Esophagus squamous epithelium (tissue), 5 donors: Measurements from ENCODE around the gene OGFR. TPM values are rescaled to one million over a fixed set of nuclear protein-coding genes. Genes with fewer than 3 reads are reported as not detected.

Experiments used
- DNase-seq: peaks from one replicate; lab custom pipeline; 2025; lab: John Stamatoyannopoulos, UW
- H3K27ac ChIP-seq, 4 donors: fragments of 200-600 bp; sonication (generic); one replicate each; pipeline ENCODE4 v1.5.1; 2016 to 2019; ENCODE audit warnings: mild to moderate bottlenecking in 1 of 4
- H3K27me3 ChIP-seq, 4 donors: fragments of 200-600 bp; sonication (generic); 1 replicate in 3 of 4; 2 replicates in 1 of 4; pipeline versions ENCODE4 v1.5.1 to v1.6.0; 2017 to 2021; ENCODE audit warnings: antibody characterized with exemption in 1 of 4
- H3K36me3 ChIP-seq, 3 donors: fragments of 200-600 bp; sonication (generic); one replicate each; pipeline ENCODE4 v1.5.1; 2016 to 2019
- H3K4me1 ChIP-seq, 3 donors: fragments of 200-600 bp; sonication (generic); one replicate each; pipeline ENCODE4 v1.5.1; 2017 to 2019
- H3K4me3 ChIP-seq, 4 donors: fragments of 200-600 bp; sonication (generic); 1 replicate in 3 of 4; 2 replicates in 1 of 4; pipeline ENCODE4 v1.5.1; 2016 to 2019; ENCODE audit warnings: mild to moderate bottlenecking in 2 of 4, moderate library complexity in 1 of 4
- H3K9me3 ChIP-seq, 3 donors: fragments of 200-600 bp; sonication (generic); one replicate each; pipeline ENCODE4 v1.5.1; 2016 to 2019
- POLR2A ChIP-seq, 4 donors: fragments of 450-650 bp; IDR thresholded peaks; one replicate each; pipeline ENCODE4 v1.6.1; 2017; ENCODE audit warnings: antibody characterized with exemption in 4 of 4, mild to moderate bottlenecking in 4 of 4, moderate library complexity in 3 of 4
- WGBS, 2 donors: methylation state at CpG; one replicate each; pipeline ENCODE4 v1.1.5; 2018; 5-methylcytosine and 5-hydroxymethylcytosine counted together
- intact Hi-C: fragments of 100-400 bp; cut with DNase I; formaldehyde crosslinking; loops from one replicate; pipeline ENCODE4 v1.15.0; 2022
- total RNA-seq, 4 donors: library from RNA; depleted of rRNA; stranded (reverse); fragments of >200 nt; gene quantifications; one replicate each; pipeline ENCODE4 v1.1.0, GENCODE V29; 2016
- TF ChIP-seq, protein P1 (sequence below), 6 experiments: fragments of 450-650 bp in 4 of 6; fragments of 200-600 bp in 2 of 6; sonication (generic) in 2 of 6; IDR thresholded peaks; one replicate each; pipeline ENCODE4 v1.5.1; 2016 to 2019; ENCODE audit warnings: antibody characterized with exemption in 6 of 6, mild to moderate bottlenecking in 4 of 6, moderate library complexity in 4 of 6
- donor health status: DM: yes; HTN: yes; CAD: no.

The OGFR gene
- total RNA-seq, 4 donors from 2014 or later = 19.1 to 41.4 (median 27.3) TPM

GRCh38 chr20:62799873-62800272 lies 4.8 kb upstream of the OGFR start:
- DNase-seq = no peak
- Histone ChIP-seq H3K4me3 (no peak overlapping the region), H3K27ac (no peak overlapping the region), H3K27me3 (no peaks in the 10 kb centered on the region), H3K36me3 (peaks cover 5 to 44% (median 16%) of the 10 kb centered on the region in 3 donors), H3K9me3 (no peaks in the 10 kb centered on the region), H3K4me1 (peaks cover 10 to 44% (median 16%) of the 10 kb centered on the region in 3 donors)
- WGBS, 2 donors = 77 to 87% methylated on average over 9 of the region's 10 CpGs
- TF ChIP-seq, protein P1, sequence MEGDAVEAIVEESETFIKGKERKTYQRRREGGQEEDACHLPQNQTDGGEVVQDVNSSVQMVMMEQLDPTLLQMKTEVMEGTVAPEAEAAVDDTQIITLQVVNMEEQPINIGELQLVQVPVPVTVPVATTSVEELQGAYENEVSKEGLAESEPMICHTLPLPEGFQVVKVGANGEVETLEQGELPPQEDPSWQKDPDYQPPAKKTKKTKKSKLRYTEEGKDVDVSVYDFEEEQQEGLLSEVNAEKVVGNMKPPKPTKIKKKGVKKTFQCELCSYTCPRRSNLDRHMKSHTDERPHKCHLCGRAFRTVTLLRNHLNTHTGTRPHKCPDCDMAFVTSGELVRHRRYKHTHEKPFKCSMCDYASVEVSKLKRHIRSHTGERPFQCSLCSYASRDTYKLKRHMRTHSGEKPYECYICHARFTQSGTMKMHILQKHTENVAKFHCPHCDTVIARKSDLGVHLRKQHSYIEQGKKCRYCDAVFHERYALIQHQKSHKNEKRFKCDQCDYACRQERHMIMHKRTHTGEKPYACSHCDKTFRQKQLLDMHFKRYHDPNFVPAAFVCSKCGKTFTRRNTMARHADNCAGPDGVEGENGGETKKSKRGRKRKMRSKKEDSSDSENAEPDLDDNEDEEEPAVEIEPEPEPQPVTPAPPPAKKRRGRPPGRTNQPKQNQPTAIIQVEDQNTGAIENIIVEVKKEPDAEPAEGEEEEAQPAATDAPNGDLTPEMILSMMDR (IDR thresholded peaks at IDR 0.05) = no peak
- intact Hi-C loops = no loop called here

DNA sequence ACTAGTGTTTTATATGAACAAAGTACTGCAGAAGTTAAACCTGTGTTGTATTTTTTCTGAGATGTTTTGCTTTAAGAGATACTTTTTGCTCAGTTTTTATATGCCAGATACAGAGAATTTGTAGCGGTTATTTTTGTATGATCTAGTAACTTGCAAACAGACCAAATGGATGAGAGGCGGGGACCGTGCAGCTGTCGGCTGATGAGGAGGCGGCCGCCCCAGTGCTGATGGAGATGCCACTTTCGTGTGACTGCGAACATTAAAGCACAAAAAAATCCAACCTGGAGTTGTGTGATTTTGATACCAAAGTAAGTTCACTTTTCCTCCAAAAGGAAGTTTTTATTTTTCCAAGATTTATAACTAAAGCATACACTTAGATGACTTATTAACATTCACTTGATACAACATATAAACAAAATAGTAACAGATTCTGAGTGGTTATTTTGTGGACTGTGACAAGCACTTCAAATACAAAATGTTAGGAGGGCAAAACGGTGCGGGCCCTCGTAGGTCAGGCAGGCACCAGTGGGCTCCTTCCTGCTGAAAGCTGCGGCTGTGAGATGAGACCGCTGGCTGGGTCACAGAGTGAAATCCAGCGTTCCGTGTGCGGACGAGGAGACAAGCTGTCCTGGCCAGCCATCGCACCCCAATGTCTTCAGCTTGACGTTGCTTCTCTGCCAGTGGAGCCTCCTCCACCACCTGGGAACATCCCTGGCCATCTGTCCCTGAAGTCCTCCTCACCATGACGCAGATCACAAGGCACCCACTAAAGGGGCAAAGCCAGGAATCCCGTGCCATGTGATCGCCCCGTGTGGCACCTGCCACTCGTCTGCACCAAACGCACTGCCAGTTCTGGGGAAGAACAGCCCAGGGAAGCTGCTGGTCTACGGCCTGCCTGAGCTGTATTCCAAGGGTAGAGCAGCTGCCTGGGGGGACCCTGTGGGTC lies 4.0 kb upstream of the OGFR start:
- Histone ChIP-seq H3K9me3 (no peaks in the 10 kb centered on the region), H3K4me1 (peaks cover 12 to 41% (median 17%) of the 10 kb centered on the region in 3 donors), H3K36me3 (peaks cover 5 to 44% (median 16%) of the 10 kb centered on the region in 3 donors), H3K4me3 (no peak overlapping the region), H3K27me3 (no peaks in the 10 kb centered on the region), H3K27ac (no peak overlapping the region)
- TF ChIP-seq, protein P1 (IDR thresholded peaks at IDR 0.05) = no peak
- no peak for TF ChIP-seq POLR2A (IDR thresholded peaks at IDR 0.05)
- no peak for DNase-seq
- 90 to 91% methylated on average over 13 to 19 of the region's 26 CpGs for WGBS, 2 donors
- intact Hi-C loops = no loop called here

DNA sequence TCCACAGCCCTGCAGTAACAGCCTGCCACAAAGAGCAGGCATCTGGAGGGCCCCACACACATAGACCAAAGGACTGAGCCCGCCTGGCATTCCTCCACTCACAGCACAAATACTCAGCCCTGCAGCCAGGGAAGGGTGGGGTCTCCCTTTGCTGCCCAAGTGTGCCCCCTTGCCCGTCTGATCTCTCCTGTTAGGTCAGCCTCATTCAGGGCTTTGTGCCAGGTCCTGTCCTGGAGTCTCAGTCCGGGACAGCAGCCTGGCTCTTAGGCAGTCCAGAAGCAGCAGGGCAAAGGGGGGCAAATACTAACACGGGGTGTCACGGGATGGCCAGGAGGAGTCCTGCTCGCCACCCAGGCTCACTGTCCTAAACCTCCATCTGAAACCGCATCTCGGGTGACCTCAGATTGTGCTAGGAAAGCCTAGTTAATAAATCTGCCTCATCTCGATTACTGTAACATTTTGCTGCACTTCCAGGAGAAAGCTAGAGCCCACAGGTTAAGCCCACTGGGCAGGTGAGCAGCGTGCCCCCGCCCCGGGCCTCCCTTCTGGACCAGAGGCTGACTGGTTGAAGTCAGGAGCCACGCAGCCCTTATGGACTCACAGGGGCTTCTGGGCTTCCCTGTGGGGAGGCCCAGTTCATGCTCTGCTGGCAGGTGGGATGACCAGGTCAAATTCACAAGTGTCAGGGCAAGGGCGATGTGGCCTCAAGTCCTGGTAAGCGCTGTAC lies 3.2 kb upstream of the OGFR start:
- Histone ChIP-seq H3K27ac (no peak overlapping the region), H3K36me3 (peaks cover 5 to 46% (median 16%) of the 10 kb centered on the region in 3 donors), H3K27me3 (no peaks in the 10 kb centered on the region), H3K9me3 (no peaks in the 10 kb centered on the region), H3K4me3 (no peak overlapping the region), H3K4me1 (peaks cover 21 to 44% (median 25%) of the 10 kb centered on the region in 3 donors)
- 96% methylated on average over 5 of the region's 15 CpGs; no CpG with 5 or more reads in 1 of the 2 donors for WGBS, 2 donors
- intact Hi-C loops = no loop called here
- DNase-seq = no peak
- no peak for TF ChIP-seq POLR2A (IDR thresholded peaks at IDR 0.05)
- TF ChIP-seq, protein P1 (IDR thresholded peaks at IDR 0.05) = no peak

DNA sequence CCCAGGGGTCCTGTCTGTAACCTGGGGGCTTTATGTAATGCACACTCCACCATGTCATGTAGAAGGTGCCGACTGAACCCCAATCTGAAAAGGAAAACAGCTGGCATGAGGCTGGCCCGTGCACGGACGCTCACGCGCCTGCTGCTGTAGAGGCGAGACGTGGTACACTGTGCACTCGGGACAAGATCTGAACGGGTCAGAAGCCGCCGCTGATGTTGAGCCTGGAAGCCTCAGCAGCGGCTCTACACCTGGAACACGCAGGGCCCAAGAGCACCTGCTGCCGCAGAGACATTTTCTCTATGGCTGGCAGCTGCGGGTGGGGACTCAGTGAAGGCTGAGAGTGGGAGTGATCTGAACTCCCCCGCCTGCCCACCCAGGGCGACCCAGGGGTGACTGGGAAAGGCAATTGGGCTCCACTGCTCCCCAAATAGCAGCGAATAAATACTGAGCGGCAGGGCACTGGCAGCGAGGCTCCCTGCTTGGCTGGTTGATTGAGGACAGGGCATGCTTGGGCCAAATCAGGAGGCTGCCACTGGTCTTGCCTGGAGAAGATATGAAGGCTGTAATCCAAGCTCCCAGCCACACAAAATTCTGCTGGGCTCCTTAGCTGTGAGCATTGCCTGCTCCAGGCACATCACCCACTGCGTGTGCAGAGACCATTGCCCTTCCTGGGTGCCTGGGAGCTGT lies 2.5 kb upstream of the OGFR start:
- Histone ChIP-seq H3K4me1 (peaks cover 22 to 44% (median 30%) of the 10 kb centered on the region in 3 donors), H3K27me3 (no peaks in the 10 kb centered on the region), H3K27ac (peak overlapping the region in 1 of 4 donors; percentile 9), H3K36me3 (peaks cover 5 to 54% (median 16%) of the 10 kb centered on the region in 3 donors), H3K9me3 (no peaks in the 10 kb centered on the region), H3K4me3 (no peak overlapping the region)
- intact Hi-C loops = no loop called here
- DNase-seq = no peak
- WGBS, 2 donors = 61 to 81% methylated on average over 16 to 20 of the region's 22 CpGs
- TF ChIP-seq, protein P1 (IDR thresholded peaks at IDR 0.05) = no peak
- no peak for TF ChIP-seq POLR2A (IDR thresholded peaks at IDR 0.05)
